ENCODE measurements around the gene PPP1R18.

GRCh38 chr6:30626484-30627366 lies 59.7 kb downstream of the PPP1R18 start, which contains the start of gene ATAT1:
- TF ChIP-seq, protein P1, sequence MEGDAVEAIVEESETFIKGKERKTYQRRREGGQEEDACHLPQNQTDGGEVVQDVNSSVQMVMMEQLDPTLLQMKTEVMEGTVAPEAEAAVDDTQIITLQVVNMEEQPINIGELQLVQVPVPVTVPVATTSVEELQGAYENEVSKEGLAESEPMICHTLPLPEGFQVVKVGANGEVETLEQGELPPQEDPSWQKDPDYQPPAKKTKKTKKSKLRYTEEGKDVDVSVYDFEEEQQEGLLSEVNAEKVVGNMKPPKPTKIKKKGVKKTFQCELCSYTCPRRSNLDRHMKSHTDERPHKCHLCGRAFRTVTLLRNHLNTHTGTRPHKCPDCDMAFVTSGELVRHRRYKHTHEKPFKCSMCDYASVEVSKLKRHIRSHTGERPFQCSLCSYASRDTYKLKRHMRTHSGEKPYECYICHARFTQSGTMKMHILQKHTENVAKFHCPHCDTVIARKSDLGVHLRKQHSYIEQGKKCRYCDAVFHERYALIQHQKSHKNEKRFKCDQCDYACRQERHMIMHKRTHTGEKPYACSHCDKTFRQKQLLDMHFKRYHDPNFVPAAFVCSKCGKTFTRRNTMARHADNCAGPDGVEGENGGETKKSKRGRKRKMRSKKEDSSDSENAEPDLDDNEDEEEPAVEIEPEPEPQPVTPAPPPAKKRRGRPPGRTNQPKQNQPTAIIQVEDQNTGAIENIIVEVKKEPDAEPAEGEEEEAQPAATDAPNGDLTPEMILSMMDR (IDR thresholded peaks at IDR 0.05): peak in 6 of 7 experiments; percentile 7 to 54 (median 46)
- TF ChIP-seq POLR2A (IDR thresholded peaks at IDR 0.05): peak; percentile 18 to 66 (median 62)

All from body of pancreas (tissue), 4 donors.